OCI-LY3 (cell line): ENCODE results near the gene OR2T5.
A peak's percentile ranks its signal among the peaks of the same experiment; 100 is the strongest.
"Not testable (repeated sequence)": the region's sequence is repeated elsewhere in the genome, so short reads cannot be mapped to it uniquely, and the experiment has no call there.

ENCODE experiments used
- H2AFZ ChIP-seq: fragments of 200-600, 300-600 bp; shearing (Covaris generic); 2 replicates; pipeline ENCODE4 v1.6.0; 2014; ENCODE audit warnings: antibody characterized with exemption, low read depth, low read length
- H3K27ac ChIP-seq: fragments of 200-600, 300-600 bp; sonication (generic); 2 replicates; pipeline ENCODE4 v1.5.1; 2014; ENCODE audit warnings: mild to moderate bottlenecking, low read length, moderate library complexity, mixed read lengths
- H3K27me3 ChIP-seq: fragments of 200-600, 300-600 bp; sonication (generic); 2 replicates; pipeline ENCODE4 v1.6.1; 2014; ENCODE audit warnings: low read depth, low read length, mixed read lengths
- H3K36me3 ChIP-seq: fragments of 200-600, 300-600 bp; sonication (generic); replicated peaks from 2 replicates; pipeline ENCODE3; 2014; ENCODE audit warnings: low read depth, low read length, mixed read lengths
- H3K4me1 ChIP-seq: fragments of 300-600, 200-600 bp; sonication (generic); 2 replicates; pipeline ENCODE4 v1.6.1; 2014; ENCODE audit warnings: low read length, mixed read lengths
- H3K4me2 ChIP-seq: fragments of 200-600, 300-600 bp; sonication (generic); 2 replicates; pipeline ENCODE4 v1.6.1; 2014; ENCODE audit warnings: low read length, mixed read lengths
- H3K4me3 ChIP-seq: fragments of 300-600, 200-600 bp; sonication (generic); 2 replicates; pipeline ENCODE4 v1.5.1; 2014; ENCODE audit warnings: antibody characterized with exemption, mild to moderate bottlenecking, low read length, moderate library complexity
- H3K79me2 ChIP-seq: fragments of 300-600, 200-600 bp; shearing (Covaris generic); 2 replicates; pipeline ENCODE4 v1.6.1; 2014; ENCODE audit warnings: mild to moderate bottlenecking, low read length, mixed read lengths
- H3K9ac ChIP-seq: fragments of 300-600, 200-600 bp; shearing (Covaris generic); 2 replicates; pipeline ENCODE4 v1.6.0; 2014; ENCODE audit warnings: mild to moderate bottlenecking, low read length, moderate library complexity
- H3K9me3 ChIP-seq: fragments of 200-600, 300-600 bp; shearing (Covaris generic); 2 replicates; pipeline ENCODE4 v1.6.1; 2014; ENCODE audit warnings: low read length, mixed read lengths; ENCODE audit not compliant: insufficient read depth
- H4K20me1 ChIP-seq: fragments of 200-600, 300-600 bp; sonication (generic); 2 replicates; pipeline ENCODE4 v1.6.1; 2016; ENCODE audit warnings: low read length, mixed read lengths; ENCODE audit not compliant: insufficient read depth
- CTCF ChIP-seq: fragments of 200-600, 300-600 bp; sonication (generic); IDR thresholded peaks from 2 replicates; pipeline ENCODE4 v1.5.1; 2014; ENCODE audit warnings: antibody characterized with exemption, low read length, low read depth
- EZH2phosphoT487 ChIP-seq: fragments of 200-600 bp; shearing (Covaris generic); IDR thresholded peaks from 2 replicates; pipeline ENCODE4 v1.6.1; 2018; ENCODE audit warnings: antibody characterized with exemption, mixed run types, low read depth

Gene OR2T5

DNA sequence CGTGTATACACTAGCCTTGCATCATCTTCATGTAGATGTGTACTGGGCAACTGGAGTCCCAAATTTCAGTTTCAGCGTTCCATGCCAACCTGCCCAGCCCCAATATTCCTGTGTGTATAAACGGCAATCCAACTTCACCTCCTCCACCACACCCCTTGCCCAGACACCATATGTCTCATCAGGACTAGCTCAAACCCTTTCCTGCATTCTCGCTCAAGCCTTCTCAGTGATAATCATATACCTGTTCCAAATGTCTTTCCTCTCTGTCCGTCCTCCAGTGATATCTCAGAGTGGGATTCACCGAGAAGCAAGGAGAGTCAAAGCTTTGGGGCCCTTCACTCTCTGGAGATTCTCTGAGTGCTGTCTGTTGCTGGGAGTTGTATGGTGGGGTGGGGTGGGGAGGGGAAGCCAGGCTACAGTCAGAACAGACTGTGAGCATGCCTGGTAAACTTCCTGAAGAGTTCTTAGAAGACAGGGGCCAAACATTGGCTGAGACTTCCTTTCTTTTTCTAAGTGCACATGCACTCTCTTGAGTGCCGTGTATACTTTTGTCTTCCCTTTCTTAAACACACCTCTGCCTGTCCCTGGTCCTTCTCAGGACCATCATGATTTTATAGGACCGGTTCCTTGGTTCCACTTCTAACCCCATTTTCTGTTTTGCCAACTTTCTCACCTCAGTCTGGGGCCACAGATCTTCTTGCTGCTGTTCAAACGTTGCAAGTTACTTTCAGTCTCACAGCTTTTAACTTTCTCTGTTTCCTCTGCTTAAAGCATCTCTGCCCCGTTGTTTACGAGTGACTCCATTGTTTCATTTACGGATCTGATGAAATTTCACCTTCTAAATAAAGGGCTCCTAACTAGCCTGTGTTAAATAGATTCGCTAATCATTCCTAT, 6.5 kb upstream of the OR2T5 start:
- H3K4me1 ChIP-seq, H2AFZ ChIP-seq, H3K9ac ChIP-seq, H3K36me3 ChIP-seq, H4K20me1 ChIP-seq, H3K79me2 ChIP-seq, H3K27ac ChIP-seq, H3K27me3 ChIP-seq, H3K9me3 ChIP-seq, H3K4me3 ChIP-seq: not testable (repeated sequence)
- peak overlapping the region; percentile 6; the same call in 1 of the 2 replicates for H3K4me2 ChIP-seq

DNA sequence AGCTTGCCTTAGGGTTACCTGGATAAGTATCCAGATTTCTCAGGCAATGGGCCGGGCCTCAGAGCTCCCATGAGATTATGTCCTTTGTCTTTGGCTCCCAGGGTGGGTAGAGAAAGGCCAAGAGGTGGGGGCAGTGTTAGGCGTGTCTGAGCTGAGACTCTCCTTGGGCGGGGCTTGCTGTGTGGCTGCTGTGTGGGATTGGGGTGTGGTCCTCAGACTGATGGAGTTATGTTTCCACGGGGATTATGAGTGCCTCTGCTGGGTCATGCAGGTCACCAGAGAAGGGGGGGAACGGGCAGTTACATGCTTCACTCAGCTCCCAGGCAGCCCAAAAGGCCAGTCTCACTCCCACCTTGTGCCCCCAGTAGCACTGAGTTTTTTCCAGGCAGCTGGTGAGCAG, 8.3 kb downstream of the OR2T5 start:
- H3K4me3 ChIP-seq, H3K9me3 ChIP-seq, H3K9ac ChIP-seq, H3K36me3 ChIP-seq, H3K4me1 ChIP-seq, H4K20me1 ChIP-seq, H3K79me2 ChIP-seq, H3K4me2 ChIP-seq, H3K27me3 ChIP-seq, H2AFZ ChIP-seq, H3K27ac ChIP-seq: not testable (repeated sequence)

- not testable (repeated sequence) for H3K27ac ChIP-seq, H3K4me2 ChIP-seq, H3K27me3 ChIP-seq, H3K9ac ChIP-seq, H4K20me1 ChIP-seq, H3K79me2 ChIP-seq, H3K4me1 ChIP-seq, H3K36me3 ChIP-seq, H3K9me3 ChIP-seq, H2AFZ ChIP-seq, H3K4me3 ChIP-seq
Observed at GRCh38 chr1:248500305-248501035, 12.1 kb downstream of the OR2T5 start.

GRCh38 chr1:248507773-248508172, 19.4 kb downstream of the OR2T5 start, which contains the start of gene OR2G6:
Gene OR2G6, plus strand, starts transcription at chr1:248508073. Its CDS starts 13,574 bp downstream, at chr1:248521647.
- not testable (repeated sequence) for H2AFZ ChIP-seq, H3K36me3 ChIP-seq, H3K9me3 ChIP-seq, H3K4me3 ChIP-seq, H3K27me3 ChIP-seq, H3K9ac ChIP-seq, H3K4me1 ChIP-seq, H3K27ac ChIP-seq, H4K20me1 ChIP-seq, H3K79me2 ChIP-seq, H3K4me2 ChIP-seq

- not testable (repeated sequence) for H2AFZ ChIP-seq, H3K9ac ChIP-seq, H3K27ac ChIP-seq, H3K36me3 ChIP-seq, H3K4me2 ChIP-seq, H3K27me3 ChIP-seq, H3K79me2 ChIP-seq, H3K4me3 ChIP-seq, H4K20me1 ChIP-seq, H3K4me1 ChIP-seq, H3K9me3 ChIP-seq
Observed at GRCh38 chr1:248510217-248510616, 21.8 kb downstream of the OR2T5 start.

DNA sequence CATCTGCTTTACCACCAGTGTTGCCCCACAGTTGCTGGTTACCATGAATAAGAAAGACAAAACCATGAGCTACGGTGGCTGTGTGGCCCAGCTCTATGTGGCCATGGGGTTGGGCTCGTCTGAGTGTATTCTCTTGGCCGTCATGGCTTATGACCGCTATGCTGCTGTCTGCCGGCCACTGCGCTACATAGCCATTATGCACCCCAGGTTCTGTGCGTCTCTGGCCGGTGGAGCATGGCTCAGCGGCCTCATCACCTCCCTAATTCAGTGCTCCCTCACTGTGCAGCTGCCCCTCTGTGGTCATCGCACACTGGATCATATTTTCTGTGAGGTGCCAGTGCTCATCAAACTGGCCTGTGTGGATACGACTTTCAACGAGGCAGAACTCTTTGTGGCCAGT, 33.5 kb downstream of the OR2T5 start:
- Histone ChIP-seq H3K4me1 (no peaks in the 10 kb centered on the region), H3K36me3 (no peaks in the 10 kb centered on the region), H3K9ac (no peak overlapping the region), H3K79me2 (no peaks in the 10 kb centered on the region), H2AFZ (no peak overlapping the region), H3K9me3 (no peaks in the 10 kb centered on the region), H3K27me3 (no peaks in the 10 kb centered on the region), H3K4me3 (no peak overlapping the region), H3K4me2 (no peak overlapping the region), H4K20me1 (no peaks in the 10 kb centered on the region), H3K27ac (no peak overlapping the region)
- TF ChIP-seq CTCF (no peak), EZH2phosphoT487 (no peak)

DNA sequence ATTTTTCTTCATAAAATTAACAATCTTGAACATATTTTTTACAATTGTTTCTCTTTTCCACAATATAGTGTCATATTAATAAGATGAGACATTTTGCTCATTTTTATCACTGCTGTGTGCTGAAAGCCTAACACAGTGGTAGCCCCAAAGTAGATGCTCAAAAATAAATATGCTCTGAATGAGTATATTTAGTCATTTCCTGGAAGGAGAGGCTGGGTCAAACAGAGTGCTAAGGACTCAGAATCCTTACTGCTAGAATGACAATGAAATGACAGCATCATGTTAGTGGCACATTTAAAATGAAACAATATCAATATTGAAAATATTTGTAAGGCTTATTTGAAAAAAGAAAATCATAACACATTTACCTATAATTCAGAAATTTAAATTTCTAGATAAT, 49.1 kb downstream of the OR2T5 start:
- H3K4me3 ChIP-seq, H3K9ac ChIP-seq, H3K36me3 ChIP-seq, H3K79me2 ChIP-seq, H3K27me3 ChIP-seq, H2AFZ ChIP-seq, H4K20me1 ChIP-seq, H3K4me2 ChIP-seq, H3K4me1 ChIP-seq, H3K27ac ChIP-seq, H3K9me3 ChIP-seq: not testable (repeated sequence)
